ENCODE data around the gene PPP1R14C.
"Not testable (repeated sequence)": the region's sequence is repeated elsewhere in the genome, so short reads cannot be mapped to it uniquely, and the experiment has no call there.

PPP1R14C gene

DNA sequence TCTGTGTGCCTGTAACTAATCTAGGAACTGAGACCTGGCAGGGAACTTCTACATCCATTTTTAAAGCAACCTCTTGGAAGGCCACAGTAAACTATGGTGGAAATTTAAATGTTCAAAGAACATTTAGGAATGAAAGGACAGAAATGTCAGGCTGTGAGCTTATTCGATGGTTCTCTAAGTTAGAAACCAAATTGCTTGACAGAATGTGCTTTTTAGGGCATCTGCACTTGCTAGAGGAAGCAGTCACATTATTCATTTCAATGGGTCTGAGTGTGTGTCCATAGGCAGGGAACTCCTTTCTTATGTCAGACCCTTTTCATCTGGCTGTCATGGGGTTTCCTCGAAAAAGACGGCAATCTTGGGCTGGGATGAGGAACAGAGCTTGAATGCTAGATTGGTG is 84.4 kb downstream of the PPP1R14C start:
- DNase-seq, result no peak

DNA sequence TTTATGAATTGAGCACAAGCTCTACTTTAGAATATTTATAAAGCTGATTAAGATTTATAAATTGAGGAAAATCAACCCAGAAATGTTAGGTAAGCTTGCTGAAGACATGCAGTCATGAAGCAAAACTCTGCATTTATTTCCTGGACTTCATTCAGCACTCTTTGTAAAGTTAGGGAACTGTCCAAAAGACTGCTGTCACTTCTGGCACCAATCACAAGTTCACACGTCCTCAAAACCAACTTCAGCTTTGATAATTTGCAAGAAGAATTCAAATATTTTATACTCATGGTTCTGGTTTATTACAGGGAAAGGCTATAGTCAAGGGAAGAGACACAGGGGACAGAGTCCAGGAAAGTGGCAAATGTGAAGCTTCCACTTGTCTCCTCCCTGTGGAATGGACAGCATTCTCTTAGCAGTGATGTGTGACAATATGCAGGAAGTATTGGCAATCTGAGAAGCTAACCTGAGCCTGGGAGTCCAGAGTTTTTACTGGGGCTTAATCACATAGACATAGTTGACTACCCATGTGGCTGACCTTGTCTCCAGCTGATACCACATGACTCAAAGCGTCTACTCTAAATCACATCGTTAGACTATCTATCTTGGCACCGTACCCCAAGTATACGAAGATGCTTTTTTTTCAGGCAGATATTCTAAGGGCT is 85.4 kb downstream of the PPP1R14C start:
- no peak for DNase-seq

GRCh38 chr6:150229436-150230163 is 86.8 kb downstream of the PPP1R14C start:
- no peak for DNase-seq

- no peak for DNase-seq
Observed at GRCh38 chr6:150230164-150230561, 87.3 kb downstream of the PPP1R14C start.

GRCh38 chr6:150230832-150231524 is 88.1 kb downstream of the PPP1R14C start:
- DNase-seq, result no peak

- no peak for DNase-seq
Observed at GRCh38 chr6:150231525-150231850, 88.6 kb downstream of the PPP1R14C start.

GRCh38 chr6:150233843-150234269 is 91.0 kb downstream of the PPP1R14C start:
- DNase-seq, result no peak

GRCh38 chr6:150235218-150235617 is 92.4 kb downstream of the PPP1R14C start:
- DNase-seq, result no peak

DNA sequence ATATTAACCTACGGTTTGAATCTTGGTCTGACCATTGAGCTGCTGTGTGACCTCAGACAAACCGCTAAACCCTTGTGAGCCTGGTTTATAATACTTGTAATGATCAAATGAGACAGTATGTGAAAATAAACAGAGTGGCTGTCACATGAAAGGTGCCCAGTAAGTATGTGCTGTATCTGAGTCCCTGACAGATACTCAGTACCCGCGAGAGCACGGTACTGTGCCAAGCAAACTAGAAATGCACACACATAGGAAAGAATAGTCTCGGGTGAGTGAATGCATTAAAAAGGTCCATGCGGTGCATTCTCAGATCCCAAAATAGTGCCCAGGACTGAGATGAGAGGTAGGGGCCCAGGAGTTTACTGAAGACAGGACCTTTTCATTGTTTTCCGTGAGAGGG is 93.3 kb downstream of the PPP1R14C start:
- no peak for DNase-seq

GRCh38 chr6:150236544-150236943 is 93.7 kb downstream of the PPP1R14C start:
- DNase-seq, result no peak

DNA sequence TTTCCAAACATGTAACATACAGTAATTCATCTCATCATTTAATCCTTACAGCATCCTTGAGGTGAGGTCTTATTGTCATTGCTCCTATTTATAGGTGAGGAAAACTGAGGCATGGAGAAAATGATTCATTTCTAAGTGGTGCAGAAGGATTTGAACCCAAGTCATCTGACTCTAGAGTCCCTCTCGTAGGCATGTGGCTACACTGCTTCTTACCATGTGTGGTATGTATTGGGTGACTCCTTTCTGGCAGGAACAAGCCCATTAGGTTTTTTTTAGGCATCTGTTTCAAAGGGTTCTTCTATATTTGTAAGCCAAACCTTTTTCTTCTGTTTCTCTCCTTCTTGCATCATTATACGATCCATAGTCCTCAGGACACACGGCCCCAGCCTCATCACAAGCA is 94.8 kb downstream of the PPP1R14C start:
- no peak for DNase-seq

- no peak for DNase-seq
Observed at GRCh38 chr6:150238336-150238741, 95.5 kb downstream of the PPP1R14C start.

DNA sequence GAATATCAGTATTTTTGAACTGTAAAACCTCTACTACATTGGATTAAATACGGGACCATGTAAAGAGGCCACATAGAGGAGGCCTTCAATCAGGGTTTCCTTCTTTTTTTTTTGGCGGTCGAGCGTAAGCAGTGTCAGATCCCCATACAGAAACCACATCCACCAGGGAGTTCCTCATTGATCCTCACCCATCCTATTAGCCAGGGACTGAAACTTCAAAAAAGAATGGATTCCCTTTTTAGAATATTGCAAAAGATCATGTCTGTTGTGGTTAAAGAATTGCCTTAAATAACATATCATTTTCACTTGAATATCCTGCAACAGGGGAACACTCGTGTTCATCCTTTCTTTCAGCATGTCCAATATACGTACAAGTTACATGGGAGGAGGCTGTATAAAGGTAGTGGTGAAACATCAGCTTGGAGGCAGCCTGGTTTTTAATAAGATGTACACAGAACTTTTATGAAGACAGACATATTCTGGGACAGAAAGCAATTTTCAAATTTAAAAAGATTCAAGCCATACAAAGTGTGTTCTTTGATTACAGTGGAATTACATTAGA is 96.1 kb downstream of the PPP1R14C start:
- no peak for DNase-seq

- DNase-seq, result not testable (repeated sequence)
Observed at GRCh38 chr6:150241756-150242155, 98.9 kb downstream of the PPP1R14C start.

DNA sequence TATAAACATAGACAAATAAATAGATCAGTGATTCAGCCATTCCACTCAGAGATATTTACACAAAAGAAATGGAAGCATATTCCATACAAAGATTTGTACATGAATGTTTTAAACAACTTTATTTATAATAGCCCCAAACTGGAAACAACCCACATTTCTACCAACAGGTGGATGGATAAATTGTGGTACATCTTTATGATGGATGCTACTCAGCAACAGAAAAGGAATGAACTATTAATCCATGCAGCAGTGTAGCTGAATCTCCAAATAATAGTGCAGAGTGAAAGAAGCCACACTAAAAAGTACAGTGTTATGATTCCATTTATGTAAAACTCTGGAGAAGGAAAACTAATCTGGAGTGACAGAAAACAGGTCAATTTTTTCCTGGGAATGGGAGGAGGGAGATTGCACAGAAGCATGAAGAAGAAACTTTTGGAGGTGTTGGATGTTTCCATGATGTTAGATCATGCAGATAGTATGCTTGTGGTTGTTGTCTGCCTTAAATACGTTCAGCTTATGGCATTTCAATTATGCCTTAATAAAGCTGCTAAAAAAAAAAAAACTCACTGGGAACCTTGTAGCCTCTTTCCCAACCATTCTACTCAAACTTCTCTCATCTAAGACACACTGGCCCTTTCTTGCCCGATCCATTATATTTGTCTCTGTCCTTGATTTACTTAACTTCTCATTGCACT is 100.9 kb downstream of the PPP1R14C start:
- DNase-seq, result no peak

- no peak for DNase-seq
Observed at GRCh38 chr6:150245148-150245935, 102.5 kb downstream of the PPP1R14C start.

GRCh38 chr6:150247803-150248202 is 105.0 kb downstream of the PPP1R14C start:
- DNase-seq, result no peak

GRCh38 chr6:150248300-150248699 is 105.5 kb downstream of the PPP1R14C start:
- DNase-seq, result no peak

DNA sequence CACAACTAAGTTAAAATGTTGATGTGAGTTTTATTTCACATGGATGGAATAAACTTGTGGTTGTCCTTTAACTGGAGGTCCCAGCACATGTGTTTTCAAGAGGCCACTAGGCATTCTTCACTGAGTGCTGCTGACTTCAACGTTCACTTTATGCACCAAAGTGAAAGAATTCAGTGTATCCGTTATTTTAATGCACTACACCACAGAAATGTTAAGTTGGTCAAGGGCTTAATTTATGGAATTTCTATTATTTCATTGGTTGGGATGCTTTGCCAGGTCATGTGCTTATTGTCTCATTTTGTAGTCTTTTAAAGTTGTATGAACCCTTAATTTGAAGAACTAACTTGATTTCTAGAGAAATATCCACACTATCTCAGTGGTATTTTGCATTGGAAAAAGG is 106.4 kb downstream of the PPP1R14C start:
- no peak for DNase-seq

DNA sequence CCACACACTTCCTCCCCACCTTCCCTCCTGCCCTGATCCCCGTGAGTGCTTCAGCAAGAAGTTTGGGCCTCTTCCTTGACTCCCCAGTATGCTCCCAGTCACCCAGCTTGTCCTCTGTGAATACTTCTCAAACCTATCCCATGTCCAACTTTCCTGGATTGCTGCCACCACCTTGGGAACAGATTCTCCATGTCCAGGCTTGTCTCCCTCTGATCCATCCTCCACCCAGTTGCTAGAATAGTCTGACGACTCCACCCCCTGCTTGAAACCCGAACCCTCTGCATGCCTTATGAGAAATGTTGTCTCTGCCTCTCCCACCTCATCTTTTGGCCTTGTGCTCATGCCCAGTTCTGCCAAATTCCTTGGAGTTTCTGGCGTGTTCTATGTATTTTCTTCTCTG is 108.0 kb downstream of the PPP1R14C start:
- no peak for DNase-seq

DNA sequence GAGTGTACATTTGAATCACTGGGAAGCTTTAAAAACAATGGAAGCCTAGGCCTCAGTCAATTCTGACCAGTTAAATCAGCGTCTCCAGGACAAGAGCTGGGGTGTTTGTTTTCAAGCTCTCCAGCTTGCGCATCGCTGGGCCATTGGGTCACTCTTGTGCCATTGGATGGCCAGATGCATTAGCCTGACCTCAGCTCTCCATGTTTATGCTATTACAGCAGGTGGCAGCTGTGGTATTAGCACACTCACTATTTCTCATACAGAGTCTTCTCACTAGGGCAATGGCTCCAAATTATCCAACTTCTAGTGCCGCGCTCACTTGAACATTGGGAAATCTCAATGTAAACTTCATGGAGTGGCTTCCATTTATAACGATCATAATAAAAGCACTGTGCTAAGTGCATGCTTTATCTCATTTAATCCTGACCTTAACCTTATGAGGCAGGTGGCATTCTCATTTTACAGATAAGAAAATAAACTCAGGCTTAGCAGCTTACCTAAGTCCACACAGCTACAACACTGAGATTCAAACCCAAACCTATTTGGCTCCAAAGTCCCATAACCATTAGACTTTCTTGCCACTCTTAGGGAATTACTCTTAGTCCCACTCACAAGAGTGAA is 108.8 kb downstream of the PPP1R14C start:
- DNase-seq, result no peak

Data from DMS153 (cell line).